ENCODE measurements around the gene ZFP91.

DNA sequence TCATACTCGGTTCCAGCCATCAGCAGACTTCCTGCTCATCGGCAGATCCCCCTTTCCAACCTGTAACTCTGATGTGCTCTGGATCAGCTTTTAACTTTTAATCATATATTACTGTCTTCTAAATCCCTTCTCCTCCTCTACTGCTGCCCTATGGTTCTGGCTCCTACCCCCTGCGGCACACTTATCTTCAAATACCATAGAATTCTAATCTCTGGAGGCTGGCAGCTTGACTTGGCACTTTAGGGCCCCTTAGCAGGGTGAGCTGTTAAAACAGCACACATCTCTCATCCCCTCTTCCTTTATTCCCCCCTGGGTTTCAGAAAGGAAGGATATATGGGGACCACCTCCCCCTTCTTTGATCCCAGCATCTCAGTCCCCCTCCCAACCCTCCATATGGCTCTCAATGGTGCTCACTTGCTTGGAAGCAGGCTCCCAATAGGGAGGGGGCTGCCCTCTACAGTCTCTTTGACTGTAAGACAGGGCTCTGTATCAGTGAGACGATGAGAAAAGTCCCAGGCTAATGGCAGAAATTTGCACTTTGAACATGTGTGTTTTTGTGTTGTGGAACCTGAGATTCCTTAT, 39.2 kb downstream of the ZFP91 start:
- TF ChIP-seq CTCF (IDR thresholded peaks at IDR 0.05), result no peak
- TF ChIP-seq POLR2AphosphoS5 (IDR thresholded peaks at IDR 0.05), result no peak
- no peak for TF ChIP-seq POLR2A (IDR thresholded peaks at IDR 0.05)
- no peak for TF ChIP-seq EP300 (IDR thresholded peaks at IDR 0.05)
